ENCODE measurements around the gene BLVRB.

- TF ChIP-seq CTCF (IDR thresholded peaks at IDR 0.05; ENCODE audit: low read depth, low read length) (no peak), EZH2phosphoT487 (IDR thresholded peaks at IDR 0.05; ENCODE audit: low read depth) (no peak)
Observed at GRCh38 chr19:40413291-40413845, 52.2 kb downstream of the BLVRB start, which contains the start of gene PRX.
